ENCODE results near the gene KLHL29.

Gene KLHL29

GRCh38 chr2:23467618-23468017 is 82.6 kb downstream of the KLHL29 start:
- Histone ChIP-seq H3F3A (ENCODE audit: insufficient read depth, low read length) (no peaks in the 10 kb centered on the region), H3K9me3 (replicated peaks; ENCODE audit: insufficient read depth, low read length) (no peaks in the 10 kb centered on the region), H3K4me3 (ENCODE audit: low read length) (no peak overlapping the region), H4K20me1 (ENCODE audit: insufficient read depth, low read length) (no peaks in the 10 kb centered on the region), H3K4me2 (ENCODE audit: low read depth, low read length) (no peak overlapping the region), H3K79me2 (ENCODE audit: low read length) (no peaks in the 10 kb centered on the region), H3K27me3 (replicated peaks; ENCODE audit: insufficient read depth, low read length) (no peaks in the 10 kb centered on the region), H3K9ac (ENCODE audit: low read length) (no peak overlapping the region), H3K27ac (ENCODE audit: low read length) (no peak overlapping the region), H3K9me2 (replicated peaks; ENCODE audit: insufficient read depth, low read length) (no peaks in the 10 kb centered on the region), H3K36me3 (replicated peaks; ENCODE audit: insufficient read depth, low read length) (no peaks in the 10 kb centered on the region), H3K4me1 (ENCODE audit: low read length) (no peaks in the 10 kb centered on the region), H2AFZ (ENCODE audit: low read length) (no peak overlapping the region)
- no peak for TF ChIP-seq EZH2phosphoT487 (IDR thresholded peaks at IDR 0.05; ENCODE audit: low read length)
- TF ChIP-seq EZH2 (optimal IDR thresholded peaks at IDR 0.05; ENCODE audit: low read depth, low read length): no peak
- no peak for TF ChIP-seq CTCF (IDR thresholded peaks at IDR 0.05; ENCODE audit: low read length)
- DNase-seq: no peak

- no peaks in the 10 kb centered on the region for H3K9me3 ChIP-seq (replicated peaks; ENCODE audit: insufficient read depth, low read length)
- TF ChIP-seq EZH2phosphoT487 (IDR thresholded peaks at IDR 0.05; ENCODE audit: low read length) (no peak), CTCF (IDR thresholded peaks at IDR 0.05; ENCODE audit: low read length) (no peak), EZH2 (optimal IDR thresholded peaks at IDR 0.05; ENCODE audit: low read depth, low read length) (no peak)
- no peak overlapping the region for H3K9ac ChIP-seq (ENCODE audit: low read length)
Measured at GRCh38 chr2:23468474-23469141, 83.6 kb downstream of the KLHL29 start.

GRCh38 chr2:23469142-23469540 is 84.2 kb downstream of the KLHL29 start:
- H3K27ac ChIP-seq (ENCODE audit: low read length): no peak overlapping the region
- no peaks in the 10 kb centered on the region for H4K20me1 ChIP-seq (ENCODE audit: insufficient read depth, low read length)
- H3K9me3 ChIP-seq (replicated peaks; ENCODE audit: insufficient read depth, low read length): no peaks in the 10 kb centered on the region
- no peaks in the 10 kb centered on the region for H3K4me1 ChIP-seq (ENCODE audit: low read length)
- H3K79me2 ChIP-seq (ENCODE audit: low read length): no peaks in the 10 kb centered on the region
- H3K9ac ChIP-seq (ENCODE audit: low read length): no peak overlapping the region
- H3K36me3 ChIP-seq (replicated peaks; ENCODE audit: insufficient read depth, low read length): no peaks in the 10 kb centered on the region
- DNase-seq: no peak
- H2AFZ ChIP-seq (ENCODE audit: low read length): no peak overlapping the region
- H3K4me3 ChIP-seq (ENCODE audit: low read length): no peak overlapping the region
- H3K4me2 ChIP-seq (ENCODE audit: low read depth, low read length): no peak overlapping the region
- no peaks in the 10 kb centered on the region for H3K9me2 ChIP-seq (replicated peaks; ENCODE audit: insufficient read depth, low read length)
- no peak for TF ChIP-seq EZH2phosphoT487 (IDR thresholded peaks at IDR 0.05; ENCODE audit: low read length)
- no peak for TF ChIP-seq EZH2 (optimal IDR thresholded peaks at IDR 0.05; ENCODE audit: low read depth, low read length)
- TF ChIP-seq CTCF (IDR thresholded peaks at IDR 0.05; ENCODE audit: low read length): no peak
- no peaks in the 10 kb centered on the region for H3K27me3 ChIP-seq (replicated peaks; ENCODE audit: insufficient read depth, low read length)
- no peaks in the 10 kb centered on the region for H3F3A ChIP-seq (ENCODE audit: insufficient read depth, low read length)

More at GRCh38 chr2:23468474-23469141, 83.6 kb downstream of the KLHL29 start:
- Histone ChIP-seq H3K36me3 (replicated peaks; ENCODE audit: insufficient read depth, low read length) (no peaks in the 10 kb centered on the region), H3F3A (ENCODE audit: insufficient read depth, low read length) (no peaks in the 10 kb centered on the region), H3K79me2 (ENCODE audit: low read length) (no peaks in the 10 kb centered on the region), H4K20me1 (ENCODE audit: insufficient read depth, low read length) (no peaks in the 10 kb centered on the region), H3K27me3 (replicated peaks; ENCODE audit: insufficient read depth, low read length) (no peaks in the 10 kb centered on the region), H3K9me2 (replicated peaks; ENCODE audit: insufficient read depth, low read length) (no peaks in the 10 kb centered on the region), H3K4me1 (ENCODE audit: low read length) (no peaks in the 10 kb centered on the region), H3K4me3 (ENCODE audit: low read length) (no peak overlapping the region), H3K27ac (ENCODE audit: low read length) (no peak overlapping the region), H2AFZ (ENCODE audit: low read length) (no peak overlapping the region), H3K4me2 (ENCODE audit: low read depth, low read length) (no peak overlapping the region)
- DNase-seq: no peak
